Measurements from ENCODE around the gene S100B. TPM values are rescaled to one million over a fixed set of nuclear protein-coding genes. Genes with fewer than 3 reads are reported as not detected.
"Not testable (repeated sequence)": the region's sequence is repeated elsewhere in the genome, so short reads cannot be mapped to it uniquely, and the experiment has no call there.

The S100B gene
- polyA plus RNA-seq, 2 donors = 2.3 to 11.6 TPM

GRCh38 chr21:46596201-46596600 is 8.7 kb downstream of the S100B start:
- Histone ChIP-seq H3K27ac (ENCODE audit: low read depth in 2 of 2, low read length in 1 of 2) (no peak overlapping the region), H3K9me3 (ENCODE audit: control insufficient read depth in 2 of 2, insufficient read depth in 1 of 2, low read depth in 1 of 2, low read length in 1 of 2) (peaks cover 0 to 13% of the 10 kb centered on the region in 2 donors), H3K4me1 (ENCODE audit: control insufficient read depth in 2 of 2, insufficient read depth in 2 of 2, low read length in 1 of 2) (no peaks in the 10 kb centered on the region), H3K27me3 (ENCODE audit: control insufficient read depth in 1 of 2, insufficient read depth in 2 of 2, low read length in 2 of 2) (no peaks in the 10 kb centered on the region), H3K36me3 (ENCODE audit: control insufficient read depth in 2 of 2, insufficient read depth in 2 of 2, low read length in 1 of 2) (no peaks in the 10 kb centered on the region), H3K4me3 (ENCODE audit: low read depth in 1 of 2, low read length in 2 of 2) (no peak overlapping the region)
- WGBS, 2 donors = 100% methylated on average over 1 of the region's 1 CpG

- peaks cover 0 to 13% of the 10 kb centered on the region in 2 donors for H3K9me3 ChIP-seq (ENCODE audit: control insufficient read depth in 2 of 2, insufficient read depth in 1 of 2, low read depth in 1 of 2, low read length in 1 of 2)
- 77 to 82% methylated on average over 8 of the region's 8 CpGs for WGBS, 2 donors
These were observed 10.6 kb downstream of the S100B start for GRCh38 chr21:46594276-46594675.

GRCh38 chr21:46585191-46585953 is 19.5 kb downstream of the S100B start:
- WGBS, 2 donors = 53 to 78% methylated on average over 7 of the region's 7 CpGs

More at GRCh38 chr21:46594276-46594675, 10.6 kb downstream of the S100B start:
- no peaks in the 10 kb centered on the region for H3K4me1 ChIP-seq (ENCODE audit: control insufficient read depth in 2 of 2, insufficient read depth in 2 of 2, low read length in 1 of 2)
- H3K36me3 ChIP-seq (ENCODE audit: control insufficient read depth in 2 of 2, insufficient read depth in 2 of 2, low read length in 1 of 2) = no peaks in the 10 kb centered on the region
- H3K27ac ChIP-seq (ENCODE audit: low read depth in 2 of 2, low read length in 1 of 2) = no peak overlapping the region
- no peaks in the 10 kb centered on the region for H3K27me3 ChIP-seq (ENCODE audit: control insufficient read depth in 1 of 2, insufficient read depth in 2 of 2, low read length in 2 of 2)
- H3K4me3 ChIP-seq (ENCODE audit: low read depth in 1 of 2, low read length in 2 of 2) = no peak overlapping the region

GRCh38 chr21:46581780-46582307 is 23.0 kb downstream of the S100B start:
- Histone ChIP-seq H3K4me3 (ENCODE audit: low read depth in 1 of 2, low read length in 2 of 2) (no peak overlapping the region), H3K9me3 (ENCODE audit: control insufficient read depth in 2 of 2, insufficient read depth in 1 of 2, low read depth in 1 of 2, low read length in 1 of 2) (peaks cover 4 to 10% of the 10 kb centered on the region in 2 donors), H3K4me1 (ENCODE audit: control insufficient read depth in 2 of 2, insufficient read depth in 2 of 2, low read length in 1 of 2) (no peaks in the 10 kb centered on the region), H3K36me3 (ENCODE audit: control insufficient read depth in 2 of 2, insufficient read depth in 2 of 2, low read length in 1 of 2) (peaks cover 0 to 7% of the 10 kb centered on the region in 2 donors), H3K27ac (ENCODE audit: low read depth in 2 of 2, low read length in 1 of 2) (no peak overlapping the region), H3K27me3 (ENCODE audit: control insufficient read depth in 1 of 2, insufficient read depth in 2 of 2, low read length in 2 of 2) (no peaks in the 10 kb centered on the region)
- WGBS, 2 donors = 98 to 99% methylated on average over 5 of the region's 5 CpGs

More at GRCh38 chr21:46585191-46585953, 19.5 kb downstream of the S100B start:
- peaks cover 4 to 10% of the 10 kb centered on the region in 2 donors for H3K9me3 ChIP-seq (ENCODE audit: control insufficient read depth in 2 of 2, insufficient read depth in 1 of 2, low read depth in 1 of 2, low read length in 1 of 2)
- no peaks in the 10 kb centered on the region for H3K4me1 ChIP-seq (ENCODE audit: control insufficient read depth in 2 of 2, insufficient read depth in 2 of 2, low read length in 1 of 2)
- H3K27me3 ChIP-seq (ENCODE audit: control insufficient read depth in 1 of 2, insufficient read depth in 2 of 2, low read length in 2 of 2) = no peaks in the 10 kb centered on the region
- H3K27ac ChIP-seq (ENCODE audit: low read depth in 2 of 2, low read length in 1 of 2) = peak overlapping the region; percentile 65 to 72
- no peak overlapping the region for H3K4me3 ChIP-seq (ENCODE audit: low read depth in 1 of 2, low read length in 2 of 2)
- H3K36me3 ChIP-seq (ENCODE audit: control insufficient read depth in 2 of 2, insufficient read depth in 2 of 2, low read length in 1 of 2) = peaks cover 0 to 7% of the 10 kb centered on the region in 2 donors

- not testable (repeated sequence) for H3K9me3 ChIP-seq (ENCODE audit: control insufficient read depth in 2 of 2, insufficient read depth in 1 of 2, low read depth in 1 of 2, low read length in 1 of 2)
These were observed 25.5 kb downstream of the S100B start for GRCh38 chr21:46579394-46579793.

GRCh38 chr21:46577786-46578185 is 27.1 kb downstream of the S100B start:
- not testable (repeated sequence) for H3K27ac ChIP-seq (ENCODE audit: low read depth in 2 of 2, low read length in 1 of 2); H3K4me3 ChIP-seq (ENCODE audit: low read depth in 1 of 2, low read length in 2 of 2); H3K4me1 ChIP-seq (ENCODE audit: control insufficient read depth in 2 of 2, insufficient read depth in 2 of 2, low read length in 1 of 2); H3K27me3 ChIP-seq (ENCODE audit: control insufficient read depth in 1 of 2, insufficient read depth in 2 of 2, low read length in 2 of 2); H3K36me3 ChIP-seq (ENCODE audit: control insufficient read depth in 2 of 2, insufficient read depth in 2 of 2, low read length in 1 of 2); H3K9me3 ChIP-seq (ENCODE audit: control insufficient read depth in 2 of 2, insufficient read depth in 1 of 2, low read depth in 1 of 2, low read length in 1 of 2)
- 90 to 96% methylated on average over 5 of the region's 5 CpGs for WGBS, 2 donors

More at GRCh38 chr21:46579394-46579793, 25.5 kb downstream of the S100B start:
- H3K27me3 ChIP-seq (ENCODE audit: control insufficient read depth in 1 of 2, insufficient read depth in 2 of 2, low read length in 2 of 2); H3K4me3 ChIP-seq (ENCODE audit: low read depth in 1 of 2, low read length in 2 of 2); H3K36me3 ChIP-seq (ENCODE audit: control insufficient read depth in 2 of 2, insufficient read depth in 2 of 2, low read length in 1 of 2); H3K27ac ChIP-seq (ENCODE audit: low read depth in 2 of 2, low read length in 1 of 2); H3K4me1 ChIP-seq (ENCODE audit: control insufficient read depth in 2 of 2, insufficient read depth in 2 of 2, low read length in 1 of 2): not testable (repeated sequence)
- WGBS, 2 donors = 93 to 98% methylated on average over 2 of the region's 2 CpGs

- no peaks in the 10 kb centered on the region for H3K4me1 ChIP-seq (ENCODE audit: control insufficient read depth in 2 of 2, insufficient read depth in 2 of 2, low read length in 1 of 2)
- H3K27me3 ChIP-seq (ENCODE audit: control insufficient read depth in 1 of 2, insufficient read depth in 2 of 2, low read length in 2 of 2) = no peaks in the 10 kb centered on the region
- no peak overlapping the region for H3K4me3 ChIP-seq (ENCODE audit: low read depth in 1 of 2, low read length in 2 of 2)
- peaks cover 0 to 2% of the 10 kb centered on the region in 2 donors for H3K9me3 ChIP-seq (ENCODE audit: control insufficient read depth in 2 of 2, insufficient read depth in 1 of 2, low read depth in 1 of 2, low read length in 1 of 2)
- no peak overlapping the region for H3K27ac ChIP-seq (ENCODE audit: low read depth in 2 of 2, low read length in 1 of 2)
- H3K36me3 ChIP-seq (ENCODE audit: control insufficient read depth in 2 of 2, insufficient read depth in 2 of 2, low read length in 1 of 2) = peaks cover 9 to 10% of the 10 kb centered on the region in 2 donors
- 97 to 100% methylated on average over 1 of the region's 1 CpG for WGBS, 2 donors
These were observed 32.0 kb downstream of the S100B start for GRCh38 chr21:46572850-46573249.

GRCh38 chr21:46570631-46571030 is 34.3 kb downstream of the S100B start:
- no peaks in the 10 kb centered on the region for H3K27me3 ChIP-seq (ENCODE audit: control insufficient read depth in 1 of 2, insufficient read depth in 2 of 2, low read length in 2 of 2)
- peaks cover 0 to 2% of the 10 kb centered on the region in 2 donors for H3K9me3 ChIP-seq (ENCODE audit: control insufficient read depth in 2 of 2, insufficient read depth in 1 of 2, low read depth in 1 of 2, low read length in 1 of 2)
- H3K27ac ChIP-seq (ENCODE audit: low read depth in 2 of 2, low read length in 1 of 2) = no peak overlapping the region
- no peaks in the 10 kb centered on the region for H3K4me1 ChIP-seq (ENCODE audit: control insufficient read depth in 2 of 2, insufficient read depth in 2 of 2, low read length in 1 of 2)
- H3K4me3 ChIP-seq (ENCODE audit: low read depth in 1 of 2, low read length in 2 of 2) = no peak overlapping the region
- peaks cover 12 to 25% of the 10 kb centered on the region in 2 donors for H3K36me3 ChIP-seq (ENCODE audit: control insufficient read depth in 2 of 2, insufficient read depth in 2 of 2, low read length in 1 of 2)

- no peaks in the 10 kb centered on the region for H3K27me3 ChIP-seq (ENCODE audit: control insufficient read depth in 1 of 2, insufficient read depth in 2 of 2, low read length in 2 of 2)
- H3K4me1 ChIP-seq (ENCODE audit: control insufficient read depth in 2 of 2, insufficient read depth in 2 of 2, low read length in 1 of 2) = no peaks in the 10 kb centered on the region
- peaks cover 0 to 2% of the 10 kb centered on the region in 2 donors for H3K9me3 ChIP-seq (ENCODE audit: control insufficient read depth in 2 of 2, insufficient read depth in 1 of 2, low read depth in 1 of 2, low read length in 1 of 2)
- H3K36me3 ChIP-seq (ENCODE audit: control insufficient read depth in 2 of 2, insufficient read depth in 2 of 2, low read length in 1 of 2) = peaks cover 13 to 27% of the 10 kb centered on the region in 2 donors
- WGBS, 2 donors = 67 to 72% methylated on average over 2 of the region's 2 CpGs
- no peak overlapping the region for H3K27ac ChIP-seq (ENCODE audit: low read depth in 2 of 2, low read length in 1 of 2)
- no peak overlapping the region for H3K4me3 ChIP-seq (ENCODE audit: low read depth in 1 of 2, low read length in 2 of 2)
These were observed 34.8 kb downstream of the S100B start for GRCh38 chr21:46570119-46570518.

- Histone ChIP-seq H3K36me3 (ENCODE audit: control insufficient read depth in 2 of 2, insufficient read depth in 2 of 2, low read length in 1 of 2) (peaks cover 17 to 37% of the 10 kb centered on the region in 2 donors), H3K4me3 (ENCODE audit: low read depth in 1 of 2, low read length in 2 of 2) (no peak overlapping the region), H3K27ac (ENCODE audit: low read depth in 2 of 2, low read length in 1 of 2) (no peak overlapping the region), H3K4me1 (ENCODE audit: control insufficient read depth in 2 of 2, insufficient read depth in 2 of 2, low read length in 1 of 2) (no peaks in the 10 kb centered on the region), H3K9me3 (ENCODE audit: control insufficient read depth in 2 of 2, insufficient read depth in 1 of 2, low read depth in 1 of 2, low read length in 1 of 2) (peaks cover 0 to 2% of the 10 kb centered on the region in 2 donors), H3K27me3 (ENCODE audit: control insufficient read depth in 1 of 2, insufficient read depth in 2 of 2, low read length in 2 of 2) (no peaks in the 10 kb centered on the region)
- WGBS, 2 donors = 82 to 85% methylated on average over 1 of the region's 1 CpG
These were observed 35.8 kb downstream of the S100B start for GRCh38 chr21:46569081-46569480.

All from esophagus (tissue), 2 donors.